ENCODE results near the gene SETD7. TPM values are rescaled to one million over a fixed set of nuclear protein-coding genes. Genes with fewer than 3 reads are reported as not detected.

SETD7 gene
- total and polyA plus RNA-seq, 2 of the 8 experiments (the other 6 are each of a cell fraction or from before 2014, with no cell fraction given) = 1.5 to 4.6 TPM

DNA sequence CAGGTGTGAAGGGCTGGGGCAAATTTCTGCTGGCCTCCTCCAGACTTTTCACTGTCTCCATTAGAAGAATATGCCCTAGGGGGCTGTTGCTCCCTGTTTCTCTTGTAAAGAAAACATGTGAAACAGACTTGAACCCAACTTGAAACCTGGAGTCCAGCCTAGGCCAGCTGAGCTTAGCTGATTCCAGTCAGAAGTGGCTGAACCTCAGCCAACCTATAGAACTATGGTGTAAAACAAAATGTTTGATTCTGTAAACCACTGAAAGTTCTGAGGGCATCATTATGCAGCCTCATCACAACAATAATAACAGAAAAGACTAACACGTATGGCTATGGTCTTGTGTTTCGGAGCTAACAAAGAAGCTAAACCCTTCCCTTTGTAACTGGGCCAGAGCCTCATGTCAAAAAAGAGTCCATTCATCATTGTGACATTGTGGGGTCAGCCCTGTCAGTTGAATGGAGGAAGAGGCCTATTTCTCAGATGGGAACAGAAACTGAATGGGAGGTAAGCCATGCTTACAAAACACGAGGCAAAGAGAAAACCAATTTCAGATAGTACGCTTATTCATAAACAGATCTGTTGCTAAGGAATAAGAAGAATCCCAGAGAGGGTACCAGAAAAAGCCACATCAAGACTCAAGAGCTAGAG, 34.1 kb downstream of the SETD7 start:
- POLR2A ChIA-PET (ENCODE audit: partially characterized antibody) = interaction anchor here (1.1 kb wide), 1 partner anchor 17 kb away, joined by 5 read pairs; no protein-coding TSS in a partner anchor
- Histone ChIP-seq H3K79me1 (ENCODE audit: low read depth, low read length) (no peaks in the 10 kb centered on the region), H2BK120ac (replicated peaks; ENCODE audit: low read depth, low read length) (no peak overlapping the region), H3K4ac (replicated peaks; ENCODE audit: insufficient read length, low read depth, low read length) (no peak overlapping the region), H3K4me2 (ENCODE audit: insufficient read depth in 1 of 2, low read depth in 2 of 2, low read length in 2 of 2) (no peak overlapping the region), H2AFZ (ENCODE audit: low read length) (no peak overlapping the region), H3K27ac (ENCODE audit: low read depth, low read length) (no peak overlapping the region), H3K79me2 (ENCODE audit: control insufficient read depth in 1 of 2, insufficient read depth in 2 of 2, low read length in 2 of 2) (no peaks in the 10 kb centered on the region), H2BK12ac (ENCODE audit: low read depth, low read length) (no peak overlapping the region), H3K36me3 (ENCODE audit: control insufficient read depth in 2 of 4, insufficient read depth in 4 of 4, low read length in 3 of 4) (no peaks in the 10 kb centered on the region), H3K23ac (ENCODE audit: insufficient read length) (no peak overlapping the region), H3K4me1 (replicated peaks in 1 of 4; ENCODE audit: control insufficient read depth in 3 of 4, insufficient read depth in 4 of 4, low read length in 3 of 4) (no peaks in the 10 kb centered on the region), H4K91ac (replicated peaks; ENCODE audit: insufficient read length, low read length) (no peak overlapping the region), H3K9me3 (ENCODE audit: insufficient read depth in 2 of 2, low read depth in 1 of 2, low read length in 1 of 2) (no peaks in the 10 kb centered on the region), H4K8ac (ENCODE audit: extremely low read depth, insufficient read depth, low read length) (no peak overlapping the region), H2BK15ac (ENCODE audit: low read length) (no peak overlapping the region), H2BK20ac (ENCODE audit: low read length) (no peak overlapping the region), H3K18ac (ENCODE audit: extremely low read depth, low read length) (no peak overlapping the region), H4K20me1 (replicated peaks in 1 of 2; ENCODE audit: control insufficient read depth in 1 of 2, insufficient read depth in 2 of 2, low read length in 2 of 2) (no peaks in the 10 kb centered on the region), H4K5ac (ENCODE audit: insufficient read length, low read depth, low read length) (no peak overlapping the region), H3K4me3 (ENCODE audit: extremely low read depth in 1 of 4, insufficient read depth in 2 of 4, low read depth in 3 of 4, low read length in 4 of 4) (no peak overlapping the region), H3K27me3 (replicated peaks in 1 of 4; ENCODE audit: control insufficient read depth in 3 of 4, extremely low read depth in 1 of 4, insufficient read depth in 3 of 4, low read length in 3 of 4) (no peaks in the 10 kb centered on the region), H3K23me2 (ENCODE audit: low read depth, low read length) (no peaks in the 10 kb centered on the region), H3K9ac (replicated peaks in 1 of 4; ENCODE audit: extremely low read depth in 1 of 4, low read depth in 3 of 4, low read length in 3 of 4) (no peak overlapping the region), H2AK5ac (ENCODE audit: low read depth, low read length) (no peak overlapping the region), H3K14ac (ENCODE audit: insufficient read length) (no peak overlapping the region), H3K56ac (replicated peaks; ENCODE audit: insufficient read length, low read depth, low read length) (no peak overlapping the region), H2BK5ac (ENCODE audit: low read depth, low read length) (no peak overlapping the region)
- TF ChIP-seq NANOG (IDR thresholded peaks at IDR 0.05; ENCODE audit: insufficient read depth, low read depth, low read length, poor library complexity, severe bottlenecking) (no peak), FOSL1 (IDR thresholded peaks at IDR 0.05; ENCODE audit: insufficient read depth, low read depth, low read length) (no peak), RFX5 (IDR thresholded peaks at IDR 0.05; ENCODE audit: borderline replicate concordance, low read depth, low read length) (no peak), NRF1 (IDR thresholded peaks at IDR 0.05; ENCODE audit: low read depth, low read length) (no peak), GTF2F1 (IDR thresholded peaks at IDR 0.05; ENCODE audit: borderline replicate concordance, low read depth, low read length) (no peak)
- TF ChIP-seq, protein P1, sequence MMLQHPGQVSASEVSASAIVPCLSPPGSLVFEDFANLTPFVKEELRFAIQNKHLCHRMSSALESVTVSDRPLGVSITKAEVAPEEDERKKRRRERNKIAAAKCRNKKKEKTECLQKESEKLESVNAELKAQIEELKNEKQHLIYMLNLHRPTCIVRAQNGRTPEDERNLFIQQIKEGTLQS (IDR thresholded peaks at IDR 0.05; ENCODE audit: insufficient read depth, low read depth, low read length) = no peak
- TF ChIP-seq, protein P2, sequence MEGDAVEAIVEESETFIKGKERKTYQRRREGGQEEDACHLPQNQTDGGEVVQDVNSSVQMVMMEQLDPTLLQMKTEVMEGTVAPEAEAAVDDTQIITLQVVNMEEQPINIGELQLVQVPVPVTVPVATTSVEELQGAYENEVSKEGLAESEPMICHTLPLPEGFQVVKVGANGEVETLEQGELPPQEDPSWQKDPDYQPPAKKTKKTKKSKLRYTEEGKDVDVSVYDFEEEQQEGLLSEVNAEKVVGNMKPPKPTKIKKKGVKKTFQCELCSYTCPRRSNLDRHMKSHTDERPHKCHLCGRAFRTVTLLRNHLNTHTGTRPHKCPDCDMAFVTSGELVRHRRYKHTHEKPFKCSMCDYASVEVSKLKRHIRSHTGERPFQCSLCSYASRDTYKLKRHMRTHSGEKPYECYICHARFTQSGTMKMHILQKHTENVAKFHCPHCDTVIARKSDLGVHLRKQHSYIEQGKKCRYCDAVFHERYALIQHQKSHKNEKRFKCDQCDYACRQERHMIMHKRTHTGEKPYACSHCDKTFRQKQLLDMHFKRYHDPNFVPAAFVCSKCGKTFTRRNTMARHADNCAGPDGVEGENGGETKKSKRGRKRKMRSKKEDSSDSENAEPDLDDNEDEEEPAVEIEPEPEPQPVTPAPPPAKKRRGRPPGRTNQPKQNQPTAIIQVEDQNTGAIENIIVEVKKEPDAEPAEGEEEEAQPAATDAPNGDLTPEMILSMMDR (IDR thresholded peaks at IDR 0.05; ENCODE audit: control extremely low read depth in 1 of 3, insufficient read depth in 1 of 3, low read depth in 1 of 3, low read length in 3 of 3) = no peak
- FAIRE-seq (no peak), DNase-seq (ENCODE audit: low read depth in 1 of 2, low spot score in 2 of 2) (no peak)
- CTCF ChIA-PET (ENCODE audit: partially characterized antibody) = interaction anchor here (0.7 to 4.4 kb wide), 20 partner anchors 10 to 119 kb away, joined by 3 to 40 read pairs (median 5); no protein-coding TSS in a partner anchor
- WGBS, 2 experiments (ENCODE audit: extremely low coverage in 1 of 2, insufficient coverage in 1 of 2, insufficient read length in 1 of 2, insufficient replicate concordance in 2 of 2, low coverage in 1 of 2, low lambda C conversion rate in 2 of 2, missing lambda C conversion rate in 1 of 2) = 88% methylated on average over 4 of the region's 4 CpGs; no CpG with 5 or more reads in 1 of the 2 experiments

Data from H1 (cell line).